Posterior vena cava (tissue), 2 donors: ENCODE data around the gene TMUB2. TPM values are rescaled to one million over a fixed set of nuclear protein-coding genes. Genes with fewer than 3 reads are reported as not detected.
"Not testable (repeated sequence)": the region's sequence is repeated elsewhere in the genome, so short reads cannot be mapped to it uniquely, and the experiment has no call there.

ENCODE experiments used
- DNase-seq: peaks from one replicate; pipeline ENCODE4 v3.0.0-alpha.2; 2020; ENCODE audit warnings: low spot score
- intact Hi-C, 2 donors: fragments of 100-400 bp; cut with DNase I; formaldehyde crosslinking; loops; one replicate each; pipeline versions ENCODE4 v1.14.1 to v1.14.2; 2022 to 2023
- long read RNA-seq, 2 donors: library from polyadenylated mRNA; unstranded; transcript quantifications; one replicate each; pipeline ENCODE4 v2.0.0, GENCODE V29; 2020 to 2021
- total RNA-seq, 2 donors: library from RNA; stranded (reverse); fragmentation: NEBNext Ultra II Directional; extraction: Animal tissue kit (Norgen Biotek cat#: 25700); gene quantifications; one replicate each; pipeline ENCODE4 v1.2.1, GENCODE V29; 2021
- donor health status: DM: yes; HTN: yes; CAD: no.
- donor health status: DM: yes; HTN: yes; CAD: no.

Gene TMUB2
- 10 to 100 TPM; 26.3 to 31.2 TPM for total RNA-seq
- long read RNA-seq, donor 1, partial matches to known transcripts: 6 of 24 reads
- long read RNA-seq, donor 1, other reads (novel, unspliced or antisense): 5 of 24 reads
- long read RNA-seq, donor 2, transcript TMUB2-202 (3 exons, 1,921 nt): minor isoform, 8 of 102 reads
- long read RNA-seq, donor 2, transcript TMUB2-201 (3 exons, 2,418 nt): major isoform, 9 of 102 reads
- long read RNA-seq, donor 2, partial matches to known transcripts: 38 of 102 reads
- long read RNA-seq, donor 2, other reads (novel, unspliced or antisense): 35 of 102 reads

GRCh38 chr17:44186307-44187130 is at the start of gene TMUB2:
Gene TMUB2 (plus strand): TSS chr17:44186972. CDS start chr17:44187709, 737 bp downstream.
- peak; percentile 100 for DNase-seq
- intact Hi-C loops: no loop called here

DNA sequence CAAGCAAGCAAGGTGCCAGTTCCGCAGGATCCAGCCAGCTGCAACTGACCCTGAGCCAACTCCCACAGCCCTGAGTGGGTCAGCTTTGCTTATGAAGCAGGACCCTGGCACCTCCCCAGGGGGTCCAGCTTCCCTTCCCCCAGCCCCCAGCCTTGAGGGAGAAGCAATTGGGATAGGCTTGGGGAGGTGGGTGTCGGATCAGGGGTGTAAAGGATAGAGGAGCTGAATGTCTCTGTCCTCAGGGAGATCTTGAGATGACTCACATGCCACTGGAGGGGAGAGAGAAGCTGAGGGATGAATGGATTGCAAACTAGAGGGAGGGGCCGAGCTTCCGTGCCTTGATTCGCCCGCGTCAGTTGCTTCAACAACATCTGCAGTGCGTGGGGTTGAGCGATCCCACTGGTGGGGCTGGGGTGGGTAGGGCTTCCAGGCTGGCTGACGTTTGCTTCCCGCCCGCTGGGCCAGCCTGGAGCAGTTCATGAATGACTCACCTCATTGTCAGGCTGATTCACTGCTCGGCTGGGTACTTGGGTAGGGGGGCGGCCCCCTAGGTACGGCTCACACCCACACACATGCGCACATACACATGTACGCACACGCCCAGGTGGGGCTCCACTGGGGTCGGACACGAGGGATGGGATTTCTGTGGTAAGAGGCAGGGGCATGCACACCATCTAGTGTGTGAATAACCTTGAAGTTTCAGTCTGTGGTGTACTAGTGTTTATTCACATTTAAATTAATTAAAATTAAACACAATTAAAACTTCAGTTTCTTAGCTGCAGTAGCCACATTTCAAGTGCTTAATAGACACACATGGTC is 48.7 kb upstream of the TMUB2 start:
- intact Hi-C loops: no loop called here
- peak; percentile 97 for DNase-seq

- not testable (repeated sequence) for DNase-seq
- intact Hi-C loops: loop anchor here in 1 of 2 donors (2.0 kb wide), 1 partner anchor 29 kb away; no protein-coding TSS in a partner anchor
Measured at GRCh38 chr17:44143921-44144320, 42.9 kb upstream of the TMUB2 start.

DNA sequence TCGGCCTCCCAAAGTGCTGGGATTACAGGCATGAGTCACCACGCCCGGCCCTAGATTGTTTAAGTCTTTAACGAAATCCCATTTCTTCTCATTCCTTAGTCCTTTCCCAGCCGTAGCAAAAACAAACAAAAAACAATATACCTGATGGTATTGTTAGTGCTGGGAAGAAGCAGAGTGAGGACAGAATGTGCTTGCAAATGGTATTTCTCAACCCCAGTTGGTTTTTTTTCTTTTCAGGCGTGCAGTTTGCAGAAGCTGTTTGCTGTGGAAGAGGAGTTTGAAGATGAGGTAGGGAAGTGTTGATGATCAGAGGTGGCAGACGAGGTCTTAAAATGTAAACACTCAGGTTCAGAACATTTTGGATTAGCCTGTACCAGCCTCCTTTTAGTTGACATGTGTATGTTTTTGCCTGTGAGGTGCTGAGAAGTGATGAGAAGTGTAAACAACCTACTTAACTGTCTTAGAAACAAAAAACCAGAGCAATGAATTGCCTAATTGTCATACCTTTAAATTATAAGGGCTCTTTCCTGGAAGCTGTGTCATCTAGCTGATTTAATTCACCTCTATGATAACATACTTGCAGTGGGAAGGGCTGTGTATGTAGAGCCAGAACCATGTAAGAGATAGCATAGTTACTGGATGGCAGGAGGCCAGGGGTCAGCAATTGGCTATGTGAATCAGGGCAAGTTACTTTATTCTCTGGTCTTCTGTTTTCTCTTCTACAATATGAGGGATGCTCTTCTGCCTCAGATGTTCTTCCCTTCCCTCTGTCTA is 41.6 kb upstream of the TMUB2 start:
- intact Hi-C loops: no loop called here
- DNase-seq: no peak

DNA sequence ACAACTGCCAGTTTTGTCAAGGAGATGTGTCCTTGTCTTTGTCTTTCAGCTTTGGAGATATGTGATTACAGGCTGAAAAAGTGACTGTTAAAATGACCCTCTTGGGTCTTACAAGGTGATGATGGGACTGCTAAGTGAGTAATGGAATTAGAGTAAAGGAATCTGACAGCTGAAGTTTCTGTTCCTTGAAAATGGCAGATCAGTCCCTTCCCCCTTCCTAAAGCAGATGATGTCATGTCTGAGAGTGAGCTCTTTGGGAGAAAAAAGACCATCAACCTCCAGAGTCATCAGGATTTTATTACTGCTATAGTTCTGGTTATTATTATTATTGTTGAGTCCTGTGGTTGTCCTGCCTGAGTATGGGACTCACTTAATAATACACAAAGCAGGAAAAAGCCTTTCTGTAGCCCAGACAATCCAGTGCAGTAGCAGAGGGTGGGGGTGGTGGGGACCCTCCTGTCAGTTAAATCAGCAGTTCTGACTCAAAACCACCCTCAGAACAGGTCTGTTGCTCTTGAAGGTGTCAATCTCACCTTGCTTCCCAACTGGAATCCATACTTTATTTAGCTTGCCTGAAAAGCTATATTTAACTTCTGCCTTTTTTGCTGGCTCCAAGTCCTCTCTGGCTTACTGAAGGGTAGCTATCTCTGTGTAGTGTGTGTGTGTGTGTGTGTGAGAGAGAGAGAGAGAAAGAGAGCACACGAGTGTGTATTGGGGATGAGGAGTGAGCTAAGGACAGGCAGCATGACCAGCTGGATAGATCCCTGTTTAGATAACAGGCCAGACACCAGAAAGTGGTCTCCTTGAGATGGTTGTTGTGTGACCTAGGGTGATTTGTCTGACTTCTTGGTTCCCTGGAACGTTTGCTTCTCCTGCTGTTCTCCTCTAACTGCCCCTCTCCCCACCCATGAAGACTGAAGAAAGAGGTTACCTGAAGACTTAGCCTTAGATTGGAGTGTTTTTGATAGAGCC is 40.1 kb upstream of the TMUB2 start:
- no peak for DNase-seq
- intact Hi-C loops: no loop called here

- no peak for DNase-seq
- intact Hi-C loops: no loop called here
Measured at GRCh38 chr17:44147812-44148211, 39.0 kb upstream of the TMUB2 start.

DNA sequence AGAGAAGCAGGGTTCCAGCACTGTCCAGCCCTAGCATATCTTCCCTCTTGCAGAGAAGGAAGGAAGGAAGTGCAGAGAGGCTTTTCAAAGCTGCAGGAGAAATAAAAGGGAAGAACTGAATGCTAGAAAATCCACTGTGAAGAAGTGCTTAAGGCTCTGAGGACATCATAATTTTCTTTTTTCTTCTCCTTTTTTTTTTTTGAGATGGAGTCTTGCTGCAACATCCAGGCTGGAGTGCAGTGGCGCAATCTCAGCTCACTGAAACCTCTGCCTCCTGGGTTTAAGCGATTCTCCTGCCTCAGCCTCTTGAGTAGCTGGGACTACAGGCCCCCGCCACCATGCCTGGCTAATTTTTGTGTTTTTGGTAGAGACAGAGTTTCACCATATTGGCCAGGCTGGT is 37.7 kb upstream of the TMUB2 start:
- DNase-seq, intact Hi-C loops: not testable (repeated sequence)

- DNase-seq: no peak
- intact Hi-C loops: no loop called here
Measured at GRCh38 chr17:44149750-44150329, 36.9 kb upstream of the TMUB2 start.

GRCh38 chr17:44152875-44153274 is 33.9 kb upstream of the TMUB2 start:
- no peak for DNase-seq
- intact Hi-C loops: no loop called here

- DNase-seq: no peak
- intact Hi-C loops: no loop called here
Measured at GRCh38 chr17:44155488-44155887, 31.3 kb upstream of the TMUB2 start.

- no peak for DNase-seq
- intact Hi-C loops: loop anchor here in 1 of 2 donors (10.0 kb wide), 1 partner anchor 215 kb away; the partner anchor contains the start of gene PPY
Measured at GRCh38 chr17:44159519-44160210, 27.1 kb upstream of the TMUB2 start.

- no peak for DNase-seq
- intact Hi-C loops: loop anchor here in 1 of 2 donors (10.0 kb wide), 1 partner anchor 220 kb away; the partner anchor contains the start of gene PPY
Measured at GRCh38 chr17:44164476-44164875, 22.3 kb upstream of the TMUB2 start.

- no peak for DNase-seq
- intact Hi-C loops: loop anchor here in 1 of 2 donors (10.0 kb wide), 1 partner anchor 223 kb away; the partner anchor contains the start of gene PPY
Measured at GRCh38 chr17:44167181-44167861, 19.5 kb upstream of the TMUB2 start.

GRCh38 chr17:44170135-44170498 is 16.7 kb upstream of the TMUB2 start:
- intact Hi-C loops: no loop called here
- DNase-seq: no peak

DNA sequence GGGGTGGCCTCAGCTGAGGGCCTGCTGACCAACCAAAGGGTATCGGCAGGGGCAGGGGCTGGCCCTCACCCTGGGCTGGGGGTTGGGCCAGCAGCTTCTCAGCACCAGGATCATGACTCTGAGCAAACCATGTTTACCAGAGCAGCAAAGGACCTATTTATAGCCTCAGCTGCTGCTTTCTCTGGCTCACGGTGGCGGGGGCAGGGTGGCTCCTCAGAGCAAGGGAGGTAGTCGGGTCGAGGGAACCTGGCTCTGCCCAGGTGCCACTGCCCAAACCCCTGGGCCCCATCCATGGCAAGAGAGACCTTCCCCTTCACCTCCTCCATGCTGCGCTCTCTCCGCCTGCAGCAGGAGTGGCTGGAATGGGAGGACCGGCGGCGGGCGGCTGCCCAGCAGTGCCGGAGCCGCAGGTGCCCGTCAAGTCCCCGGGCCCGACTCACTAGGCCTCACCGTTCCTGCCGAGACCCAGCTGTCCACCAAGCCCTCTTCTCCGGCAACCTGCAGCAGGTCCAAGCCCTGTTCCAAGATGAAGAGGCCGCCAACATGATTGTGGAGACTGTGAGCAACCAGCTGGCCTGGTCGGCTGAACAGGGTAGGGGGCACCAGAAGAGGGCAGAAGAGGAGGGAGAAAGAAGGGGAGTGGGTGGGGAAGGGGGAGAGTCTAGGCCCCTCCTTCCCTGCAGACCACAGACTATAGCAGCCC is 16.1 kb upstream of the TMUB2 start, which contains the start of gene ASB16:
Gene ASB16, plus strand, starts transcription at position 206 of the 703 bp plus-strand sequence. Its CDS starts 86 bp downstream, at position 292.
- no peak for DNase-seq
- intact Hi-C loops: no loop called here
